ENCODE results near the gene METTL25B. TPM values are rescaled to one million over a fixed set of nuclear protein-coding genes. Genes with fewer than 3 reads are reported as not detected.

Gene METTL25B
- total and polyA plus RNA-seq, 2 of the 4 experiments (the other 2 are of a cell fraction), result 2.3 to 10.1 TPM

DNA sequence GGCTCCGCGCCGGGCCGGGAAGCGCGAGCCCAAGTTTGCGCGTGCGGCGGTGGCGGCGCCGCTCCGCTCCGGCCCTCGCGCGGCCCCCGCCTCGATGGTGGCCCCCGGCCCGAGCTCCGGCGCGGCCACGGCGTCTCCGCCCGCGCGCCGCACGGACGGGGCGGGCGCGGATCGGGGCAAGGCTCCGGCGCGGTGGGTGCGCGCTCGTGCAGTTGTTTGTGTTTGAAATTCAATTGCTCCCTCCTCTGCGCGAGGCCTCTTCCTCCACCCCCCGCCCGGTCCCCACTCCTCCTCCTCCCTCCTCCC is 23.1 kb downstream of the METTL25B start, which contains the start of gene HDGF:
Gene HDGF, minus strand, starts transcription at position 225 of the 306 bp plus-strand sequence. CDS start 246 bp downstream, outside the sequence.
- Histone ChIP-seq H3K79me1 (ENCODE audit: low read depth in 1 of 2, low read length in 2 of 2) (peaks cover 10 to 53% of the 10 kb centered on the region in 2 experiments), H3K56ac (ENCODE audit: extremely low read depth, insufficient read depth, low read length) (peak within 1 kb of the TSS; percentile 81), H2AK9ac (replicated peaks; ENCODE audit: low read depth, low read length, poor library complexity) (peak within 1 kb of the TSS; percentile 100), H3K9me1 (ENCODE audit: insufficient read depth, low read length) (peaks cover 12% of the 10 kb centered on the region; the same call in 1 of the 2 replicates), H3K18ac (ENCODE audit: low read depth, low read length) (peak within 1 kb of the TSS; percentile 58), H3K4me3 (ENCODE audit: insufficient read depth, low read depth, low read length) (peak within 1 kb of the TSS; percentile 86), H4K91ac (ENCODE audit: insufficient read depth, low read depth, low read length) (peak within 1 kb of the TSS; percentile 99), H3K27me3 (ENCODE audit: control insufficient read depth, insufficient read depth, low read length) (no peaks in the 10 kb centered on the region), H2BK120ac (ENCODE audit: low read depth, low read length) (peak within 1 kb of the TSS; percentile 69), H3K36me3 (ENCODE audit: control insufficient read depth, insufficient read depth, low read length) (no peaks in the 10 kb centered on the region), H2BK15ac (ENCODE audit: low read depth, low read length) (peak within 1 kb of the TSS; percentile 39; the same call in 1 of the 3 replicates), H2BK5ac (ENCODE audit: low read depth, low read length, poor library complexity, severe bottlenecking) (peak within 1 kb of the TSS; percentile 98), H2AK5ac (ENCODE audit: low read depth, low read length) (peak within 1 kb of the TSS; percentile 83), H4K8ac (ENCODE audit: low read depth in 2 of 2, low read length in 2 of 2) (peak within 1 kb of the TSS; percentile 93 to 96), H3K9ac (ENCODE audit: low read depth, low read length) (peak within 1 kb of the TSS; percentile 91), H3K9me3 (ENCODE audit: control insufficient read depth, insufficient read depth, low read length) (no peaks in the 10 kb centered on the region), H2BK20ac (ENCODE audit: low read depth, low read length) (0 out of 2 replicates have a peak within 1 kb of the TSS, but pooled peaks have one; percentile 13), H2AFZ (replicated peaks; ENCODE audit: low read length, poor library complexity) (peak within 1 kb of the TSS; percentile 95), H4K5ac (ENCODE audit: low read depth, low read length) (peak within 1 kb of the TSS; percentile 77), H3K4me1 (ENCODE audit: control insufficient read depth, insufficient read depth, low read length) (peaks cover 32% of the 10 kb centered on the region), H4K20me1 (ENCODE audit: insufficient read depth, low read length) (no peaks in the 10 kb centered on the region), H3K4me2 (ENCODE audit: low read depth, low read length) (peak within 1 kb of the TSS; percentile 93), H3K4ac (ENCODE audit: low read depth, low read length) (peak within 1 kb of the TSS; percentile 98), H3K23ac (ENCODE audit: low read depth, low read length) (peak within 1 kb of the TSS; percentile 97), H3K27ac (ENCODE audit: insufficient read depth, low read length) (peak within 1 kb of the TSS; percentile 95), H3K14ac (replicated peaks; ENCODE audit: low read depth, low read length) (peak within 1 kb of the TSS; percentile 99)
- ATAC-seq (ENCODE audit: low read depth) (no peak), DNase-seq (no peak)
- intact Hi-C loops (cut with micrococcal nuclease), result no loop called here
- BruUV-seq (replicated peaks), result no TSS peak
- POLR2A ChIA-PET (ENCODE audit: unreplicated experiment), result interaction anchor here (1.2 kb wide), 1 partner anchor 15 kb away, joined by 7 read pairs; the partner anchor contains the start of gene PRCC
- TF ChIP-seq RCOR1 (IDR thresholded peaks at IDR 0.05; ENCODE audit: insufficient replicate concordance, low read length) (no peak), SMC3 (IDR thresholded peaks at IDR 0.05; ENCODE audit: low read depth, low read length) (no peak), MAFK (IDR thresholded peaks at IDR 0.05; ENCODE audit: low read depth, low read length) (no peak), RFX5 (IDR thresholded peaks at IDR 0.05; ENCODE audit: low read depth, low read length) (no peak)
- TF ChIP-seq, protein P1, sequence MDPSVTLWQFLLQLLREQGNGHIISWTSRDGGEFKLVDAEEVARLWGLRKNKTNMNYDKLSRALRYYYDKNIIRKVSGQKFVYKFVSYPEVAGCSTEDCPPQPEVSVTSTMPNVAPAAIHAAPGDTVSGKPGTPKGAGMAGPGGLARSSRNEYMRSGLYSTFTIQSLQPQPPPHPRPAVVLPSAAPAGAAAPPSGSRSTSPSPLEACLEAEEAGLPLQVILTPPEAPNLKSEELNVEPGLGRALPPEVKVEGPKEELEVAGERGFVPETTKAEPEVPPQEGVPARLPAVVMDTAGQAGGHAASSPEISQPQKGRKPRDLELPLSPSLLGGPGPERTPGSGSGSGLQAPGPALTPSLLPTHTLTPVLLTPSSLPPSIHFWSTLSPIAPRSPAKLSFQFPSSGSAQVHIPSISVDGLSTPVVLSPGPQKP (IDR thresholded peaks at IDR 0.05; ENCODE audit: borderline replicate concordance, low read depth, low read length), result no peak
- TF ChIP-seq, protein P2, sequence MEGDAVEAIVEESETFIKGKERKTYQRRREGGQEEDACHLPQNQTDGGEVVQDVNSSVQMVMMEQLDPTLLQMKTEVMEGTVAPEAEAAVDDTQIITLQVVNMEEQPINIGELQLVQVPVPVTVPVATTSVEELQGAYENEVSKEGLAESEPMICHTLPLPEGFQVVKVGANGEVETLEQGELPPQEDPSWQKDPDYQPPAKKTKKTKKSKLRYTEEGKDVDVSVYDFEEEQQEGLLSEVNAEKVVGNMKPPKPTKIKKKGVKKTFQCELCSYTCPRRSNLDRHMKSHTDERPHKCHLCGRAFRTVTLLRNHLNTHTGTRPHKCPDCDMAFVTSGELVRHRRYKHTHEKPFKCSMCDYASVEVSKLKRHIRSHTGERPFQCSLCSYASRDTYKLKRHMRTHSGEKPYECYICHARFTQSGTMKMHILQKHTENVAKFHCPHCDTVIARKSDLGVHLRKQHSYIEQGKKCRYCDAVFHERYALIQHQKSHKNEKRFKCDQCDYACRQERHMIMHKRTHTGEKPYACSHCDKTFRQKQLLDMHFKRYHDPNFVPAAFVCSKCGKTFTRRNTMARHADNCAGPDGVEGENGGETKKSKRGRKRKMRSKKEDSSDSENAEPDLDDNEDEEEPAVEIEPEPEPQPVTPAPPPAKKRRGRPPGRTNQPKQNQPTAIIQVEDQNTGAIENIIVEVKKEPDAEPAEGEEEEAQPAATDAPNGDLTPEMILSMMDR (conservative IDR thresholded peaks at IDR 0.05; ENCODE audit: low read depth, low read length), result no peak
- in situ Hi-C loops (cut with MboI; ENCODE audit: low sequenced_read_pairs), result no loop called here
- 0% methylated on average over 26 of the region's 48 CpGs; no CpG with 5 or more reads in 1 of the 2 experiments for WGBS, 2 experiments (ENCODE audit: extremely low coverage in 2 of 2, insufficient read length in 1 of 2)
- dilution Hi-C loops (cut with HindIII; ENCODE audit: low sequenced_read_pairs, unreplicated experiment), result no loop called here
- CTCF ChIA-PET, result interaction anchor here (1.3 kb wide), 1 partner anchor 46 kb away, joined by 4 read pairs; the partner anchor contains the start of gene CRABP2

Data from IMR-90 (cell line).